ENCODE results near the gene PPARA. TPM values are rescaled to one million over a fixed set of nuclear protein-coding genes. Genes with fewer than 3 reads are reported as not detected.

PPARA gene
- 10.4 and 11.5 TPM in 2 replicates for total RNA-seq (2014; rRNA removed; shearing (Covaris generic))

DNA sequence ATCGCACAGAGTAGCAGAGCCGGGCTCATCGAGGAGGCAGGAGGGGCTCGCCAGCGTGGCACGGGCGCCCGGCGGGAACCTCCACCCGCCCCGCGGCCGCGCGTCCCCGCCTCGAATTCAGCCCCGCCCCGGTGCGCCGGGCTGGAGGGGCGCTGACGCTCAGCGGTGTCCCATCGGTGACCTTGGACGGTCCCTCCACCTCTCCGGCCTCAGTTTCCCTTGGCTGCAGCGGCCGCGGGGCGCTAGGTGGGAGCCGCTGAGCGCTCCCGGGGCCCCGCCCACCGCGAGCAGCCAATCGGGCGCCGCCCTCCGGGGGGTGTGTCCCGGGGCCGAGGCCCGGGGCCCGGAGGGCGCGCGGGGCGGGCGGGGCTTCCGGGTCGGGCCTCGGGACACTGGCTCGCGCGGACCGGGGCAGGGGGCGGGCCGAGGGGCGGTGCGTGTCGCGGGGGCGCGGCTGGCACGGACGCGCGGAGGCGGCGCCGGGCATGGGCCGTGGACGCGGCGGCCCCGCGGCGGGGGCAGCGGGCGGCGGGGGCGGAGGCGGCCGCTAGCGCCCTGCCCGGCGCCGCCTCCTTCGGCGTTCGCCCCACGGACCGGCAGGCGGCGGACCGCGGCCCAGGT is at the start of gene PPARA:
TSS of gene PPARA (plus strand) at position 493 of the 621 bp plus-strand sequence. CDS start 47,858 bp downstream, outside the sequence.
- peak; percentile 78 to 82 for DNase-seq
- no peak within 1 kb of the TSS for H3K27ac ChIP-seq

GRCh38 chr22:46102159-46102558 is 48.2 kb upstream of the PPARA start:
- Histone ChIP-seq H3K36me3 (peaks cover 42% of the 10 kb centered on the region), H3K27me3 (no peaks in the 10 kb centered on the region), H3K27ac (no peak overlapping the region), H3K9me3 (replicated peaks) (no peaks in the 10 kb centered on the region), H3K4me1 (peaks cover 5% of the 10 kb centered on the region; the same call in 1 of the 2 replicates), H3K4me3 (no peak overlapping the region)
- no peak for DNase-seq

More for the DNA sequence above, at the start of gene PPARA:
- 0 out of 2 replicates have a peak, but pooled peaks cover 5% of the 10 kb centered on the region for H3K4me1 ChIP-seq
- no peaks in the 10 kb centered on the region for H3K36me3 ChIP-seq
- no peaks in the 10 kb centered on the region for H3K9me3 ChIP-seq (replicated peaks)
- peaks cover 19% of the 10 kb centered on the region for H3K27me3 ChIP-seq
- peak within 1 kb of the TSS; percentile 98 for H3K4me3 ChIP-seq

DNA sequence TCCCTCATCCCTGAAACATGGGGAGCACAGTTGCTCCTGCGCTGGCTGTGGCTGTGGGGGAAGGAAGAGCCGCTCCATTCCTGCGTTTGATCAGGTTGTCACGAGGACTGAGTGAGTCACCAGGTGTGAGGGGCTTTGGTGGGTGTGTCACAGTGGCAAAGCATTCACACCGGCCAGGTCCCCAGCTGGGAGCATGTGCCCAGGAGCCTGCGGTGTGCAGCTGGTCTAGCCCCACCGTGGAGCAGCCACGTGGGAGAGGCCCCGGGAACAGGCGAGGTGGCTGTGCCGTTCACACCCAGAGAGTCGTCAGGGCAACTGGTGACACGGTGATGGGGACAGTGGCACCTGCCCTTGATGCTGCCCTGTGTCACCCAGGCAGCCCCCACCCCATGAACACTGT is 47.6 kb upstream of the PPARA start:
- Histone ChIP-seq H3K4me3 (no peak overlapping the region), H3K27ac (no peak overlapping the region), H3K9me3 (replicated peaks) (no peaks in the 10 kb centered on the region), H3K36me3 (peaks cover 40% of the 10 kb centered on the region), H3K27me3 (no peaks in the 10 kb centered on the region), H3K4me1 (peaks cover 10% of the 10 kb centered on the region; the same call in 1 of the 2 replicates)
- DNase-seq, result no peak

GRCh38 chr22:46103181-46103580 is 47.1 kb upstream of the PPARA start:
- Histone ChIP-seq H3K4me1 (peaks cover 10% of the 10 kb centered on the region; the same call in 1 of the 2 replicates), H3K27ac (no peak overlapping the region)

GRCh38 chr22:46103664-46104063 is 46.7 kb upstream of the PPARA start:
- no peak overlapping the region for H3K4me3 ChIP-seq
- H3K27ac ChIP-seq, result no peak overlapping the region
- H3K36me3 ChIP-seq, result peaks cover 33% of the 10 kb centered on the region
- H3K4me1 ChIP-seq, result peaks cover 10% of the 10 kb centered on the region; the same call in 1 of the 2 replicates
- H3K27me3 ChIP-seq, result no peaks in the 10 kb centered on the region
- no peaks in the 10 kb centered on the region for H3K9me3 ChIP-seq (replicated peaks)
- DNase-seq, result no peak

More at GRCh38 chr22:46103181-46103580, 47.1 kb upstream of the PPARA start:
- Histone ChIP-seq H3K4me3 (no peak overlapping the region), H3K27me3 (no peaks in the 10 kb centered on the region), H3K36me3 (peaks cover 38% of the 10 kb centered on the region), H3K9me3 (replicated peaks) (no peaks in the 10 kb centered on the region)
- DNase-seq, result no peak

DNA sequence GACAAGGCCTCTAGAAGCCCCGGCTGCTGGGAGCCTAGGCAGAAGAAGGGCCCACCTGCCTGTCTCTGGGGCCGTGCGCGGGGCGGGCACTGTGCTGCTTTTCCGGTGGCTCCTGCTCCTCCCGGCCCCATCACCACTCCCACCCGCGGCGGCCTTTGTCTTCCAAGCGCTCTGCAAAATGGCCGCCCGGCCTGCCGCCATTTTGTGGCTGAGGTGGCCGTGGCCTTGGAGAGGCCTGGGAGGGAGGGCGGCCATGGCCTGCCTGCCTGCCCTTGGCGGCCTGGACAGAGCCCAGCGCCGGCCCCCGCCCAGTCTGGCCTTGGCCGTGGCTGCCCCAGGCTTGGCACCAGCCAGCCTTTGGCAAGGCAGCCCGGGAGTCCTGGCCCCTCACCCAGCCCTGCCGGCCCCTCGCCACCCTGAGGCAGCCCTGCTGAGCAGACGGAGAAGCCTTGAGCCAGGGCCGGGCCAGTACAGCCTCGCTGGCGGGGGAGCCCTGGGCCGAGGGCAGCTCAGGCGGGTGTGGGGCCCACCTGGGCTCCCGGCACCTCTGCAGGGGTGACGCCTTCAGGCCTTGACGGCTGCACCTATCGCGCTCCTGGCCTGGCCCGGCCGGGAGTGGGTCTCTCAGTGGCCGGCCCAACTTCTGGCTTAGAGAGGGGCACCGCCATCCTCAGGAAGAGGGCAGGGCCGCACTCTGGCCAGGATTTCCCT is 46.0 kb upstream of the PPARA start:
- Histone ChIP-seq H3K27me3 (no peaks in the 10 kb centered on the region), H3K9me3 (replicated peaks) (no peaks in the 10 kb centered on the region), H3K36me3 (peaks cover 33% of the 10 kb centered on the region), H3K4me1 (peaks cover 10% of the 10 kb centered on the region; the same call in 1 of the 2 replicates), H3K27ac (no peak overlapping the region), H3K4me3 (no peak overlapping the region)
- no peak for DNase-seq

DNA sequence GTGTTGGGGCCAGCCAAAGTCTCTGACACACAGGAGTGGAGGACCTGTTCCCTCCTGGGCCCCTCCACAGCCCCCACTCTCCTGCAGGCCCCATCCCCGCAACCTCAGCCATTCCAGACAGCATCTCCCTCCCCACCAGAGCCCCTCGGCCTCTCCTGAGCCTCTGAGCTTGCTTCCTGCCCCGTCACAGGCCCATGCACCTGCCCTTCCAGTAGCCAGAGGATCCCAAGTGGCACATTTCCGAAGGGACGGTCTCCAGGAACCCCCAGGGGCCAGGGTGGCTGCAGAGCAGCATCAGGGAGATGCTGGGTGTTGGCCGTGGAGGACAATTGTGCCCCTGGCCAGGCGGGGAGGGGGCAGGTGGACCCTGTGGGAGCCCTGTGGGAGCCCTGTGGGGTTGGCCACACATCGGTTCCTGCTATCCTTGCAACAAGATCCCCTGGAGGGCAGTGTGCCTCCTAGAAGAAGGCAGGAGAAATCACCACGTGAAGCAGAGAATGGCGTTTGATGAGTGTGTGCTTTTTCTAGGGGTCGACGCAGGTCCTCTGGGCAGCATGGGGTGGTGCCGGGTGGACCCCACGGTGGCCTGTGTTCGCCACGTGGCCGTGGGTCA is 45.3 kb upstream of the PPARA start:
- Histone ChIP-seq H3K27me3 (no peaks in the 10 kb centered on the region), H3K36me3 (peaks cover 34% of the 10 kb centered on the region), H3K4me1 (peaks cover 10% of the 10 kb centered on the region; the same call in 1 of the 2 replicates), H3K4me3 (no peak overlapping the region), H3K27ac (no peak overlapping the region), H3K9me3 (replicated peaks) (no peaks in the 10 kb centered on the region)
- no peak for DNase-seq

GRCh38 chr22:46105494-46106278 is 44.6 kb upstream of the PPARA start:
- no peak for DNase-seq
- no peaks in the 10 kb centered on the region for H3K27me3 ChIP-seq
- H3K4me3 ChIP-seq, result no peak overlapping the region
- no peaks in the 10 kb centered on the region for H3K9me3 ChIP-seq (replicated peaks)
- peaks cover 12% of the 10 kb centered on the region; the same call in 1 of the 2 replicates for H3K4me1 ChIP-seq
- peaks cover 31% of the 10 kb centered on the region for H3K36me3 ChIP-seq
- H3K27ac ChIP-seq, result no peak overlapping the region

- H3K27ac ChIP-seq, result no peak overlapping the region
- peaks cover 13% of the 10 kb centered on the region; the same call in 1 of the 2 replicates for H3K4me1 ChIP-seq
- peaks cover 27% of the 10 kb centered on the region for H3K36me3 ChIP-seq
- no peak overlapping the region for H3K4me3 ChIP-seq
- no peak for DNase-seq
- no peaks in the 10 kb centered on the region for H3K27me3 ChIP-seq
- H3K9me3 ChIP-seq (replicated peaks), result no peaks in the 10 kb centered on the region
Measured at GRCh38 chr22:46106279-46107022, 43.9 kb upstream of the PPARA start.

DNA sequence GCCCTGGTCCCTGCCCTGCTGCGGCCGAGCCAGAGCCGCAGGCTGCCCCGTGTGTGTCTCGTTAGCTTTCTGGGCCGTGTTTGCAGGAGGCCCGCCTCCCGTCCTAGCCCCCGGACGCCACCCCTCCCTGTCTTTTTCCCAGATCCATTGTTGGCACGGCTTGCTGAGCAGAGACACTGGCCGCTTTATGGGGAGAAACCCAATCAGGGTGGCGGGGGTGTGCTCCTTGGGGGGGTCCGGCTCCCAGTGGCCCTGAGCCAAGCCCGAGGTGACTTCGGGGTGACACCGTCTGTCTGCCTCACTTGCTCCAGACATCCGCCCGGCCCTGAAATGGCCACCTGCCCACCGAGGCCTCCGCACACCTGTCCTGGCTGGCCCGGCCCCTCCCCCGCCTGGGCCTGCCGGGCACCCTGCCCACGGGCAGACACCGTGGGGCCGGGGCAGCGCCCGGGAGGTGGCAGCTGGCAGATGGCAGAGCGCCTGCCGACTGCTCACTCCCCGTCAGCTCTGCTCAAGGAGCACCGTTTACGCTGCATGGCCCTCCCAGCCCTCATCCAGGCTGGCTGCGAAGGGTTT is 43.1 kb upstream of the PPARA start:
- no peak overlapping the region for H3K4me3 ChIP-seq
- no peaks in the 10 kb centered on the region for H3K27me3 ChIP-seq
- peaks cover 23% of the 10 kb centered on the region for H3K36me3 ChIP-seq
- H3K4me1 ChIP-seq, result peaks cover 17% of the 10 kb centered on the region; the same call in 1 of the 2 replicates
- no peak for DNase-seq
- H3K27ac ChIP-seq, result no peak overlapping the region
- no peaks in the 10 kb centered on the region for H3K9me3 ChIP-seq (replicated peaks)

- Histone ChIP-seq H3K4me1 (peaks cover 17% of the 10 kb centered on the region; the same call in 1 of the 2 replicates), H3K36me3 (peaks cover 15% of the 10 kb centered on the region), H3K4me3 (no peak overlapping the region), H3K27me3 (no peaks in the 10 kb centered on the region), H3K9me3 (replicated peaks) (no peaks in the 10 kb centered on the region), H3K27ac (no peak overlapping the region)
- DNase-seq, result no peak
Measured at GRCh38 chr22:46107753-46108563, 42.4 kb upstream of the PPARA start.

- H3K27ac ChIP-seq, result no peak overlapping the region
- H3K4me3 ChIP-seq, result no peak overlapping the region
- peak; percentile 61 to 62 for DNase-seq
- peaks cover 14% of the 10 kb centered on the region for H3K36me3 ChIP-seq
- no peaks in the 10 kb centered on the region for H3K27me3 ChIP-seq
- peaks cover 17% of the 10 kb centered on the region; the same call in 1 of the 2 replicates for H3K4me1 ChIP-seq
- no peaks in the 10 kb centered on the region for H3K9me3 ChIP-seq (replicated peaks)
Measured at GRCh38 chr22:46108564-46109473, 41.5 kb upstream of the PPARA start.
